Activated CD8-positive, alpha-beta memory T cell treated with anti-CD3 and anti-CD28 coated beads for 24 hours (primary cell): Measurements from ENCODE around the gene LRRC15.

Source experiments
- DNase-seq: peaks from one replicate; pipeline ENCODE4 v3.0.0-alpha.2; 2020

LRRC15 gene

GRCh38 chr3:194384569-194385001 is 15.0 kb upstream of the LRRC15 start:
- no peak for DNase-seq

DNA sequence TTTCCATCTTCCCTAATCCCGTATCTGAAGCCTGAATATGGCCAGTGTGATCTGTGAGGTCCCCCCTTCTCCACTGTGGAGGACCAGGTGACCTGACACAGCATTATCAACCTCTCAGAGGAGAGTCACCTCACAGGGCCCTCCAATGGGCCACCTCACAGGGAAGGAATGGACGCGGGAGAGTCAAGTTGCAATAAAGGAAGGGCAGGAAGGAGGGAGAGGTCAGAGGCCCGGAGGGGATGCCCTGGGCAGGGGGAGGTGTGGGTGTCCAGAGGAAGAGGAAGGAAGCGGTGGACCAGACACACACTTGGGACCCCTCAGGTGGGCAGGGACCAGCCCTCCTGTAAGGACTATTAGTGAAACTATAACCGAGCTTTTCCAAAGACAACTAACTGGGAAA is 14.6 kb upstream of the LRRC15 start:
- DNase-seq: no peak

DNA sequence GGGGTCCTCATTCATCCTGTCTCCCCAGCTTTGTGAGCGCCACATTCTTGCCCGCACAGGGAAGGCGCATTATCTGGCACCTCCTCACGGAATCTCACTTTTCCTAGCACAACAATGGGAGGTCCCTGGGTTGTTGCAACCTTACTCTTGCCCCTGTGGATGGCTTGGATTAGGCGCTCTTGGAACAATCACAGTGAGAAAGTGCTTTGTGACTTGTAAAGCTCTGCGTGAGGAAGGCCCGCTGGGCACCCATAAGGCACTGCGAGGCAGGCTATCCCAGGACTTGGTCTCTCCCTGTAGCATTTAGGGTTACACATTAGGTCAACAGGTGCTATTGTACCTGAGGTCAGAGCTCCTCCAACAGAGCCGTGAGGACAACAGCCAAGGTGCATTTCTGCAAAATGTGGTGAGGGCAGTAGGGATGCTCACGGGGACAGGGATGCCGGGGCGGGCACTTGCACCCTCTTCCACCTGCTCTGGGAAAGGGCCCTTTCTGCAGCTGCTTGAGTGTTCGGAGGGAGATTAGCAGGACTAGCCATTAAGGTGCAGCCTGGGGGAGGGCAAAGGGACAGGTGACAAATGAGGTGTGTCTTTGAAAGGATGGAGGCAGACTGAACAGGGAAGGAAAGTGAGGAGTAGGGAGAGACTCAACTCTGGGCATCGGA is 13.9 kb upstream of the LRRC15 start:
- no peak for DNase-seq

DNA sequence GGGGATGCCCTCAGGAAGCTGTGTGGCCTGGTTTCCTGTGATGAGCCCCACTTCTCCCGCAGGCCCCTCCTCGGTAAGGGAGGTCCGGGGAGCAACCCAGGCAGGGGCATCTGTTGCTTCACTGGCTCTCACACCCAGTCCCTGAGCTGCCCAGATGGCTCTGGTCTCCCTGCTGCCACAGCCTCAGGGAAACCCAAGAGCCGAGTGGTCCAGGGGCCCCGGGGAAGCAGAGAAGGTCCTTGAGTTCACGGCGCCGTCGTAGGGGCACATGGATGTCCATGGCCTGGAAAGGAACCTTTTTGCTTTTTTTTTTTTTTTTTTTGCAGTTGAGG is 13.3 kb upstream of the LRRC15 start:
- DNase-seq: no peak

DNA sequence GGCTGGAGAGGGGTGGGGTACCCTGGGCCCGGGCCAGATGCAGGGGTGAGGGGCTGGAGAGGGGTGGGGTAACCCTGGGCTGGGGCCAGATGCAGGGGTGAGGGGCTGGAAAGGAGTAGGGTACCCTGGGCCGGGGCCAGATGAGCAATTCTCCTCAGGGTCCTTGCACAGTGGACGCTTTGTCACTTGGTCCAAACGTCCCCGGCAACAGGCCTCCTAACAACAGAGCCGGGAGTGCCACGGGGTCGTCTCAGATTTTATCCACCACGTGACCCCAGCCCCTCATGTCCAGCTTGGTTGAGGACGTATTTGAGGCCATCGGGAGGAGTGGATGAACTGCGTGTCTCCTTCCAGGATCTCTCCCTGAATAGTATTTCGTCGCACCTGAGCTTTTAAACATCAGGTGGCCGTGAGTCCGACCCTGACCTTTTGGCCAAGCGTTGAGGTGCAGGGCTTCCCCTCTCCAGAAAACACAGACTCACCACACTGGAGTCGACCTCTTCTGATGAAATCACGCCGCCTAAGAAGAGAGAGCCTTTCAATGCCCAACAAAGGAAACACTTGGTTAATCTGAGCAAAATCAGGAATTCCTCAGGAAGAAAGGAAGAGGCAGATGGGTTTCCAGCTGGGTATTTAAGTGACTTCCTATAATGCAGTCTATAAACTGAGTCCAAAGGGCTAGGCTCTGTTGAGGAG is 12.8 kb upstream of the LRRC15 start:
- DNase-seq: no peak

GRCh38 chr3:194381460-194381875 is 11.9 kb upstream of the LRRC15 start:
- no peak for DNase-seq

- no peak for DNase-seq
Measured at GRCh38 chr3:194380326-194380725, 10.8 kb upstream of the LRRC15 start.

- DNase-seq: no peak
Measured at GRCh38 chr3:194379651-194380050, 10.1 kb upstream of the LRRC15 start.

DNA sequence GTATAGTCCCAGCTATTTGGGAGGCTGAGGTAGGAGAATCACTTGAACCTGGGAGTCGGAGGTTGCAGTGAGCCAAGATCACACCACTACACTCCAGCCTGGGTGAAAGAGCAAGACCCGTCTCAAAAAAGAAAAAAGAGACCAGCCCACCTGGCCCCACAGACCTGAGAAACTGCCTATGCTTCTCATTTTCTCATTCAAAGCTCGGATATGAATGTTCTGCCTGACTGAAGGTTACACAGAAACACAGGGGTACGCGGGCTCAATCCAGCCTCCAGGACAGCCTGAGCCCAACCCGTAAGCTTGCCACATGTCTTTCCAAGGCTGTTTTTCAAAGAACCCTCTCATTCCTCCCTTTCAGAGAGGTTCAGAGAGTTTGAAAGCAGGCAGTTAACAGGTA is 9.7 kb upstream of the LRRC15 start:
- no peak for DNase-seq

DNA sequence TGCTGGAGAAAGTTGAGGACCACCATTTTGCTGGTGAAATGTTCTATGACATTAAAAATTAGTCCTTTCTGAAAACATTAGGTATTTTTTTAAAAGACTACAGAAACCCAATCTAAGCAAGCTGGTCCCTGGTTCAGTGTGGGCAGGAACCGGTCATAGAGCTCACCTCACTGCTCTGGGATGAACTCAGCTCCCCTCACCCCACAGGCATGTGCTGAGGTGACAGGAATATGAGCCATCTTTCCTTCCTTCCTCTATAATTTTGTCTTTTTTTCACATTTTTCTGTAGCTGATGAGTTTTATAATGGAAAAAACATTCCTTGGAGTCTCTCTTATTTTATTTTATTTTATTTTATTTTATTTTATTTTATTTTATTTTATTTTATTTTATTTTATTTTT is 8.2 kb upstream of the LRRC15 start:
- DNase-seq: no peak

DNA sequence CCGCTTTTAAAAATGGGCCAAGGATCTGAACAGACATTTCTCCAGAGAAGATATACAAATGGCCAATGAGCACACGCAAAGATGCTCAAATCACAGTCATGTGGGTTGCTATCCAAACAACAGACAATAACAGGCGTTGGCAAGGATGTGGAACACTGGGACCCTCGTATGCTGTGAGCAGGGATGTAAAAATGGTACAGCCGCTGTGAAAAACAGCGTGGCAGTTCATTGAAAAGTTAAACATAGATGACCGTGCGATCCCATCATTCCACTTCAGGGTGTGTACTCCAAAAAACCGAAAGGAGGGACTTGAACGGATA is 6.7 kb upstream of the LRRC15 start:
- no peak for DNase-seq

- DNase-seq: no peak
Measured at GRCh38 chr3:194375473-194376240, 6.1 kb upstream of the LRRC15 start.

GRCh38 chr3:194374935-194375334 is 5.4 kb upstream of the LRRC15 start:
- no peak for DNase-seq

GRCh38 chr3:194373899-194374298 is 4.4 kb upstream of the LRRC15 start:
- no peak for DNase-seq

DNA sequence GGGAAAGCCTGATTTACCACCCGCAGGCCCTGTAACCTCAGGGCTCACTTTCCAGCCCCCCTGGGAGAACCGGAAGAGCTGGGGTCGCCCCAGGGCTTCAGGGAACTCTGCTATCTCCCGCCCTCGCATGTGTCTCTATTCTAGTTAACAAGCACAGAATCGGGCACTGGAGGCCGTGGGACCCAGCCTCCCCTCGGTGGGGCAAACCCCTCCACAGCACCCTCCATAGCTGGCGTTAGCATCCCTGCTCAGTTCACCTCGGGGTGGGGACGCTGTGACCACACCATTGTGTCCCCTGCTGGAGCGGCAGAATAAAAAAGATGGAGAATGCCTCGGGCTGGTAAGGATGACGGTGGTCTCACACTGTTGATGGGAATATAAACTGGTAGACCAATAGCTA is 3.5 kb upstream of the LRRC15 start:
- DNase-seq: no peak

DNA sequence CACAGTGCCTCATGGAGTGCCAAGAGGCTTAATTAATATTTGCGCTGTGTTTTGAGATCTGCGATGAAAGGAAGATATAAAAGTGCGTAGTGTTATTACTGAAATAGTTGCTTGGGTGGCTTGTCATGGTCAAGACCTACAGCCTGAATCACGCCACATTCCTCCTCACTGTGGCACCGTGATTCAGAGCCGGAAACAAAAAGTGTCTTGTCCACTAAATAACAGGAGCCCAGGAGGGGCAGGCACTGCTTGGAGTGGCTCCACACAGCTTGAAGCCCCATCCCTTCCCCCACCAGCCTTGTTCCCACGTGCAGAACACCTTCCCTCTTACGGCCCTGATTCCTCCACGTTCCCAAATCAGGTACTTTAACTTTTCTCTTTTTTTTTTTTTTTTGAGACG is 1.2 kb upstream of the LRRC15 start:
- no peak for DNase-seq

GRCh38 chr3:194368918-194369317 is 625 bp downstream of the LRRC15 start:
- no peak for DNase-seq

DNA sequence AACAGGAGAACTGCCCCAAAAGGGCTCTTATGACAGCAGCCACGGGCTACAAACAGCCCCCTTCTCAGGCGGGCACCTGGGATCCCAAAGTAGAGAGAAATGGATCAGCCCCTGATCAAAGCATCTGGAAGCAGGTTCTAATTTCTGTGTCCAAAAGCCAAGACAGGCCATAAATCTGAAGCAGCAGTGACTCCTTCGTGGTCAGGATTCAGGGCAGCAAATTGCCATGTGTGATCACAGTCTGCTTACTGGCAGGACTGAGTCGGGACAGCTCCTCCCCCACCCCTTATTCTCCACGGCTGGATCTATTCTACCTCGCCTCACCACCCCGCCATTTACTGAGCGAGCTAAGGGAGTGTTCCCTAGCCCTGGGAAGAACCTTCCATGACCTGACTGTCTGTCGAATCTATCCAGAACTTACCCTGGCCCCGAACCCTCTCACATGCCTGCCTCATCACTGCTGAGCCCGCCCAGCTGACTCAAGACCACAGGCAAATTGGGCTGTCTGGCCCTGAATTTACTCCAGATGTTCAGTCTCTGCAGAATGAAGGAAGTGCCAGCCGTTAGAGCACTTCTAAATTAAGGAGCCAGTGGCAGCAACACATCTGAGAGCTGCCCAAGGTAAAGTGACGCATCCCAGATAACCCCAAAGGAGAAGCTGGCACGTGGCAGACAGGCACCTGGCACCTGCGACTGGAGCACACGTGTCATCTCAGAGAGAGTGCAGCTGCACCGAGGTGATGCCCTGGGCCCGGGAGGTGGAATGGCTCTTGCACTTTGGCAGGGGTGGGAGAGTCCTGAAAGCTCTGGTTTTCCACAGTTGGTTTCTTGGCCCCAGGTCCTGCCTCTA is 1.3 kb downstream of the LRRC15 start:
- DNase-seq: no peak

DNA sequence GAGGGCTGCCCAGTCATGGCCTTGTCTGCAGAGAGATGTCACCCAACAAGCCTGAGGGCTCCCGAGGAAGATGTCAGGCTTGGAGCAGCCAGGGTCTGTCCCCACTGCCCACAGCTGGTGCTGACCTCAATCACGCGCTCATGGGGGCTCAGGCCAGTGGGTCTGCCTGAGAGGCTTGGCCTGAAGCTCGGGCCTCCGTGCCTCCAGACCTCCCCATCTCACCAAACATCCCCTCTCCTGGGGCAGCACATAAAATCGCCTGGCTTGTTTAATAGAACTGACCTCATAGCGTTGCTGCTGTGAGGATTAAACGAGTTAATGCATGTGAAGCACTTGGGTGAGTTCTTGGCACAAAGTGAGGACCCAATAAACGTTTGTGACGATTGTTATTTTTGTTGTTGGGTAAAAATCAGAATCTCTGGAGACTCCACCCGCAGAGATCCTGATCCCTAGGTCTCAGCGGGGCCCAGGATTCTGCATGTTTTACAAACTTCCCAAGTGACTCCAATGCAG is 3.5 kb downstream of the LRRC15 start:
- DNase-seq: no peak

DNA sequence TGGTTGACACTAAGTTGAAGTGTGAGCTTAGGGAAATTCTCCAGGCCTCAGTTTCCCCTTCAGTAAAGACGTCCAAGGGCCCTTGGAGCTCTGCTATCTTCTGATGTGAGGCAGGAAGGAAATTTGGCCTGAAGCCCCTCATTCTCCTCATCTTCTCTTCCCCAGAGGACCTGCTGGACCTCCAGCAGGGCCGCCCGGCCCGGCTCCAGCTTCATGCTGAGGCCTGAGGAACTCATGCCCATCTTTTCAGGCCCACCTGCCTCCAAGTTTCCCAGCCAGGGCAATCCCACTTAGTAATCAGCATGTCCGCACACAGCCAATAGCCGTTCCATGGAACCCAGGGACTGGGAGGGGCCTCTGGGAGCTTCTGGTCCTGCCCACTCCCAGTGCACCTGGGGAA is 4.0 kb downstream of the LRRC15 start:
- no peak for DNase-seq

- no peak for DNase-seq
Measured at GRCh38 chr3:194364652-194365434, 4.7 kb downstream of the LRRC15 start.

- no peak for DNase-seq
Measured at GRCh38 chr3:194364314-194364651, 5.3 kb downstream of the LRRC15 start.

GRCh38 chr3:194360568-194360967 is 9.0 kb downstream of the LRRC15 start:
- no peak for DNase-seq
